K562 (cell line): ENCODE measurements around the gene PLAAT4. TPM values are rescaled to one million over a fixed set of nuclear protein-coding genes. Genes with fewer than 3 reads are reported as not detected.
A peak's percentile ranks its signal among the peaks of the same experiment; 100 is the strongest.

ENCODE experiments used
- ATAC-seq: fragments of 200-7000 bp; cut with Tn5 transposase; 3 replicates; pipeline ENCODE4 v1.9.1; 2020; ENCODE audit warnings: moderate library complexity
- BruUV-seq: library from RNA; stranded (reverse); fragments of 400-500 nt; replicated peaks from 2 replicates; lab custom pipeline; 2021; lab: Mats Ljungman, UMichigan
- CTCF ChIA-PET: fragments of 300-600 bp; formaldehyde crosslinking; extraction: SDS; loops from one replicate; lab custom pipeline; 2021; ENCODE audit warnings: low intra/inter-chr PET ratio; lab: Yijun Ruan, JAX
- POLR2A ChIA-PET: fragments of 300-600, 350-650 bp; sonication (Branson Sonifier 250); formaldehyde crosslinking; extraction: SDS; loops from one replicate; lab custom pipeline; 2021; ENCODE audit warnings: antibody characterized with exemption, inconsistent platforms; lab: Yijun Ruan, JAX
- DNase-seq, 4 experiments: peaks; one replicate each; pipeline versions ENCODE4 v3.0.0 to v3.0.0-alpha.2; 2011 to 2018; ENCODE audit warnings: low spot score in 3 of 4, mixed read lengths in 3 of 4; ENCODE audit errors: extremely low read depth in 1 of 4
- FAIRE-seq: peaks from 2 replicates; lab custom pipeline; 2011; peaks lifted over from hg19 to GRCh38; lab: Jason Lieb, UNC
- H2AFZ ChIP-seq: 2 replicates; pipeline ENCODE4 v1.6.0; 2011; ENCODE audit warnings: low read depth, low read length, control low read depth, inconsistent platforms
- H3K27ac ChIP-seq: fragments of 200-600 bp; 3 replicates; pipeline ENCODE4 v1.8.0; 2011; ENCODE audit warnings: low read depth, mild to moderate bottlenecking, control low read depth, inconsistent platforms, low read length, moderate library complexity, mixed read lengths; ENCODE audit errors: extremely low read depth
- H3K27me3 ChIP-seq, 2 experiments: fragments of 300-600 bp in 1 of 2; 2 replicates in 1 of 2; 3 replicates in 1 of 2; pipeline versions ENCODE4 v1.6.0 to v1.8.0; 2011; ENCODE audit warnings: inconsistent platforms in 2 of 2, low read length in 2 of 2, mild to moderate bottlenecking in 1 of 2, mixed read lengths in 1 of 2, moderate library complexity in 1 of 2; ENCODE audit not compliant: control insufficient read depth in 2 of 2, insufficient read depth in 2 of 2
- H3K36me3 ChIP-seq: fragments of 300-600 bp; 3 replicates; pipeline ENCODE4 v1.8.0; 2011; ENCODE audit warnings: mild to moderate bottlenecking, low read length, inconsistent platforms; ENCODE audit not compliant: control insufficient read depth, insufficient read depth
- H3K4me1 ChIP-seq, 2 experiments: fragments of 200-600 bp in 1 of 2; replicated peaks in 1 of 2; 2 replicates in 1 of 2; 3 replicates in 1 of 2; pipeline versions ENCODE4 v1.5.1 to v1.8.0; 2011; ENCODE audit warnings: inconsistent platforms in 2 of 2, low read length in 2 of 2, mild to moderate bottlenecking in 1 of 2, mixed read lengths in 1 of 2, moderate library complexity in 1 of 2; ENCODE audit not compliant: control insufficient read depth in 2 of 2, insufficient read depth in 2 of 2
- H3K4me2 ChIP-seq: 2 replicates; pipeline ENCODE4 v1.6.1; 2011; ENCODE audit warnings: low read length, control low read depth, inconsistent platforms, mixed read lengths; ENCODE audit not compliant: insufficient read depth
- H3K4me3 ChIP-seq: fragments of 200-600 bp; sonication (generic), shearing (Covaris generic); 2 replicates; pipeline ENCODE4 v1.5.1; 2016; ENCODE audit warnings: control low read depth, inconsistent platforms
- H3K79me2 ChIP-seq: fragments of 200-600 bp; 3 replicates; pipeline ENCODE4 v1.8.0; 2011; ENCODE audit warnings: low read length, inconsistent platforms; ENCODE audit not compliant: control insufficient read depth, insufficient read depth
- H3K9ac ChIP-seq, 2 experiments: 2 replicates each; pipeline versions ENCODE4 v1.6.0 to v1.6.1; 2011; ENCODE audit warnings: low read depth in 2 of 2, low read length in 2 of 2, control low read depth in 1 of 2, inconsistent platforms in 1 of 2, mild to moderate bottlenecking in 1 of 2, mixed read lengths in 1 of 2; ENCODE audit not compliant: insufficient read depth in 1 of 2
- H3K9me1 ChIP-seq: one replicate; pipeline ENCODE4 v1.6.0; 2011; ENCODE audit warnings: inconsistent platforms, mild to moderate bottlenecking, low read length, moderate library complexity; ENCODE audit not compliant: control insufficient read depth, insufficient read depth
- H3K9me3 ChIP-seq: replicated peaks from 2 replicates; pipeline ENCODE4 v1.5.1; 2011; ENCODE audit warnings: low read depth, low read length, inconsistent platforms; ENCODE audit not compliant: control insufficient read depth, insufficient read depth
- H4K20me1 ChIP-seq: replicated peaks from 2 replicates; pipeline ENCODE4 v1.6.1; 2011; ENCODE audit warnings: low read length, inconsistent platforms, mixed read lengths; ENCODE audit not compliant: control insufficient read depth, insufficient read depth
- ATF7 ChIP-seq: fragments of 450-650 bp; IDR thresholded peaks from 2 replicates; pipeline ENCODE4 v1.7.1; 2014; ENCODE audit warnings: mild to moderate bottlenecking, moderate library complexity
- BCOR ChIP-seq: fragments of 450-650 bp; IDR thresholded peaks from 2 replicates; pipeline ENCODE4 v1.6.1; 2016
- EP400 ChIP-seq: fragments of 450-650 bp; IDR thresholded peaks from 2 replicates; pipeline ENCODE4 v1.6.1; 2017; ENCODE audit warnings: antibody characterized with exemption, mild to moderate bottlenecking, moderate library complexity
- FOXM1 ChIP-seq, 2 experiments: fragments of 450-650 bp in 1 of 2; sonication (generic) in 1 of 2; formaldehyde crosslinking in 1 of 2; IDR thresholded peaks; 2 replicates each; pipeline versions ENCODE4 v1.6.1 to v1.9.0; 2017 to 2022; ENCODE audit warnings: low read depth in 2 of 2, mild to moderate bottlenecking in 2 of 2, missing genetic modification reagents in 1 of 2, moderate library complexity in 1 of 2
- HIVEP1 ChIP-seq: fragments of 250-450 bp; sonication (Bioruptor Pico); IDR thresholded peaks from 2 replicates; pipeline ENCODE4 v1.4.0; 2020; ENCODE audit warnings: mild to moderate bottlenecking
- HNRNPL ChIP-seq: fragments of 200-400 bp; formaldehyde crosslinking; IDR thresholded peaks from 2 replicates; pipeline ENCODE4 v1.6.1; 2017; ENCODE audit warnings: low read depth, mild to moderate bottlenecking, low read length
- LARP7 ChIP-seq: fragments of 450-650 bp; IDR thresholded peaks from 2 replicates; pipeline ENCODE4 v1.6.1; 2016
- NUFIP1 ChIP-seq: fragments of 450-650 bp; IDR thresholded peaks from 2 replicates; pipeline ENCODE4 v1.6.1; 2018; ENCODE audit not compliant: partially characterized antibody
- PCBP2 ChIP-seq: fragments of 200-400 bp; formaldehyde crosslinking; IDR thresholded peaks from 2 replicates; pipeline ENCODE4 v1.6.1; 2018; ENCODE audit warnings: low read length, low read depth, mild to moderate bottlenecking, moderate library complexity; ENCODE audit not compliant: poor library complexity, severe bottlenecking
- PPARD ChIP-seq: fragments of 250-450 bp; sonication (Bioruptor Pico); IDR thresholded peaks from 2 replicates; pipeline ENCODE4 v1.8.0; 2022; ENCODE audit warnings: inconsistent platforms, mild to moderate bottlenecking, moderate library complexity
- RAD21 ChIP-seq, 2 experiments: fragments of 250-450 bp in 1 of 2; fragments of 450-650 bp in 1 of 2; sonication (Bioruptor Pico) in 1 of 2; formaldehyde crosslinking in 1 of 2; IDR thresholded peaks in 1 of 2; conservative IDR thresholded peaks in 1 of 2; 2 replicates each; pipeline versions ENCODE4 v1.4.0 to v1.8.0; 2020 to 2022; ENCODE audit warnings: mild to moderate bottlenecking in 2 of 2, moderate library complexity in 1 of 2
- SMAD3 ChIP-seq: fragments of 450-650 bp; formaldehyde crosslinking; conservative IDR thresholded peaks from 2 replicates; pipeline ENCODE4 v1.4.0; 2020; ENCODE audit warnings: mild to moderate bottlenecking
- TEAD1 ChIP-seq, 2 experiments: fragments of 450-650 bp in 1 of 2; sonication (generic) in 1 of 2; formaldehyde crosslinking; IDR thresholded peaks; 2 replicates each; pipeline versions ENCODE4 v1.4.0 to v1.8.0; 2020 to 2022; ENCODE audit warnings: mild to moderate bottlenecking in 2 of 2, missing genetic modification reagents in 1 of 2
- TRIM24 ChIP-seq, 2 experiments: fragments of 450-650 bp; IDR thresholded peaks; 2 replicates each; pipeline ENCODE4 v1.6.1; 2016
- ZNF184 ChIP-seq: sonication (generic); formaldehyde crosslinking; IDR thresholded peaks from 2 replicates; pipeline ENCODE4 v1.5.0; 2020; ENCODE audit warnings: missing genetic modification reagents
- ZNF408 ChIP-seq: fragments of 250-450 bp; sonication (Bioruptor Pico); IDR thresholded peaks from 2 replicates; pipeline ENCODE4 v1.4.0; 2020; ENCODE audit warnings: low read depth, mild to moderate bottlenecking, moderate library complexity
- ZNF764 ChIP-seq: fragments of 250-450 bp; sonication (Bioruptor Pico); IDR thresholded peaks from 2 replicates; pipeline ENCODE4 v1.4.0; 2020; ENCODE audit warnings: low read depth, mild to moderate bottlenecking, moderate library complexity
- WGBS: fragments of 100-300 bp; shearing (Covaris generic); methylation state at CpG from one replicate; pipeline ENCODE4 v1.1.6; 2016; ENCODE audit warnings: low coverage, mixed read lengths; ENCODE audit not compliant: insufficient coverage; ENCODE audit errors: missing lambda C conversion rate; 5-methylcytosine and 5-hydroxymethylcytosine counted together
- in situ Hi-C: fragments of 300-500 bp; cut with MboI; formaldehyde crosslinking; loops from 4 replicates; pipeline ENCODE4 v1.15.0; 2018; ENCODE audit warnings: inconsistent platforms, mixed read lengths
- intact Hi-C: fragments of 100-400 bp; cut with micrococcal nuclease; formaldehyde crosslinking; loops from 2 replicates; pipeline ENCODE4 v1.14.2; 2022
- polyA plus RNA-seq, 8 experiments: library from polyadenylated mRNA; depleted of rRNA in 4 of 8; stranded (reverse) in 5 of 8; unstranded in 3 of 8; fragments of >200 nt; fragmentation: Nextera tagmentation in 2 of 8; fragmentation: Illumina TruSeq in 1 of 8; extraction: Ambion mirVana in 2 of 8; extraction: Trizol in 1 of 8; gene quantifications; 2 replicates each; pipeline versions ENCODE4 v1.2.1 to v1.2.3, GENCODE V29; 2011 to 2014; ENCODE audit warnings: inconsistent platforms in 1 of 8, missing spikeins in 1 of 8
- total RNA-seq, 7 experiments: library from RNA; depleted of rRNA in 6 of 7; stranded (reverse); fragments of >200 nt in 6 of 7; fragmentation: Illumina TruSeq in 2 of 7; extraction: Trizol in 2 of 7; gene quantifications; 2 replicates each; pipeline versions ENCODE4 v1.2.1 to v1.2.3, GENCODE V29; 2011 to 2021; ENCODE audit warnings: low replicate concordance in 1 of 7
- TF ChIP-seq, protein P1 (sequence below): fragments of 250-450 bp; sonication (Bioruptor Pico); IDR thresholded peaks from 2 replicates; pipeline ENCODE4 v1.5.0; 2020; ENCODE audit warnings: mild to moderate bottlenecking, borderline replicate concordance

The PLAAT4 gene
- total and polyA plus RNA-seq, 9 of the 15 experiments (the other 6 are each of a cell fraction or from before 2014, with no cell fraction given): 0.54 to 3.0 (median 1.3) TPM; not detected in 1

DNA sequence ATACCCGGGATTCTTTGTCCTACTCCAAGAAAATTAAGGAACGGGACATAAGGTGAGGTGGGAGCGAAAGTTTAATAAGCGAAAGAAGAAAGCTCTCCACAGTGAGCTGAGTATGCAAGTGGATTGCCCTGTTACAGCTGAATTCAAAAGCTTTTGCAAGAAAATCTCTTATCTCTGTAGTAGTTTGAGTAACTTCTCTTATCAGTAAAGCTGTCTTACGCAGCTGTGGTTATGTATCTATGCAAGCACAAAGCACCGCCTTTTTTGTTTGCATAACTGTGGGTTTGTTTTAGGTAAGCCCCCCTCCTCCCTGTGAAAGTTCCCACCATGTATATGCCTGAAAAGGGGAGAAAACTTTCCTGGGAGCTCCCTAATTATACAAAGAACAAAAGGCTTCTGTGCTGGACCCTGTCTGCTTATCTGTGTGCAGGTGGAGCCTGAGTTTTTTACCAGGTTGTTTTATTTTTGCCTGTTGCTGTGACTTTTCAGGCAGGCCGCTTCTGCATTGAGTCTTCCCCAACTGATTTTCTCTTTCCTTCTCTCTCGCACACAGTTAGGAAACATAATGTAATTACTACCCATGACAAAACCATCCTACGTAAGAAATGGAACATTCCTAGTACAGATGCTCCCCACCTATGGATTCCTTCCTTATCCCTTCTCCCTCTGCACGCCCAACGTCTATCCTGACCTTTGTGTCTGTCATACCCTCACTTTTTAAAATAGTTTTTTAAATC lies 44.8 kb upstream of the PLAAT4 start (continued):
- TF ChIP-seq, protein P1, sequence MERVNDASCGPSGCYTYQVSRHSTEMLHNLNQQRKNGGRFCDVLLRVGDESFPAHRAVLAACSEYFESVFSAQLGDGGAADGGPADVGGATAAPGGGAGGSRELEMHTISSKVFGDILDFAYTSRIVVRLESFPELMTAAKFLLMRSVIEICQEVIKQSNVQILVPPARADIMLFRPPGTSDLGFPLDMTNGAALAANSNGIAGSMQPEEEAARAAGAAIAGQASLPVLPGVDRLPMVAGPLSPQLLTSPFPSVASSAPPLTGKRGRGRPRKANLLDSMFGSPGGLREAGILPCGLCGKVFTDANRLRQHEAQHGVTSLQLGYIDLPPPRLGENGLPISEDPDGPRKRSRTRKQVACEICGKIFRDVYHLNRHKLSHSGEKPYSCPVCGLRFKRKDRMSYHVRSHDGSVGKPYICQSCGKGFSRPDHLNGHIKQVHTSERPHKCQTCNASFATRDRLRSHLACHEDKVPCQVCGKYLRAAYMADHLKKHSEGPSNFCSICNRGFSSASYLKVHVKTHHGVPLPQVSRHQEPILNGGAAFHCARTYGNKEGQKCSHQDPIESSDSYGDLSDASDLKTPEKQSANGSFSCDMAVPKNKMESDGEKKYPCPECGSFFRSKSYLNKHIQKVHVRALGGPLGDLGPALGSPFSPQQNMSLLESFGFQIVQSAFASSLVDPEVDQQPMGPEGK (CRISPR knock-in tag): no peak
- peak; percentile 65; the same call in 1 of the 2 replicates for TF ChIP-seq FOXM1 (IDR thresholded peaks at IDR 0.05; ENCODE audit: low read depth)
- TF ChIP-seq FOXM1 (CRISPR knock-in tag; IDR thresholded peaks at IDR 0.05; ENCODE audit: low read depth): no peak
- TF ChIP-seq PCBP2: no peak
- TF ChIP-seq HNRNPL: no peak
- TF ChIP-seq TEAD1 (CRISPR knock-in tag; IDR thresholded peaks at IDR 0.05): peak in 1 of 2 experiments; percentile 92; a peak in 2 of 4 replicates
- TF ChIP-seq BCOR: no peak
- peak; percentile 78 to 88 for TF ChIP-seq TRIM24 (IDR thresholded peaks at IDR 0.05)

DNA sequence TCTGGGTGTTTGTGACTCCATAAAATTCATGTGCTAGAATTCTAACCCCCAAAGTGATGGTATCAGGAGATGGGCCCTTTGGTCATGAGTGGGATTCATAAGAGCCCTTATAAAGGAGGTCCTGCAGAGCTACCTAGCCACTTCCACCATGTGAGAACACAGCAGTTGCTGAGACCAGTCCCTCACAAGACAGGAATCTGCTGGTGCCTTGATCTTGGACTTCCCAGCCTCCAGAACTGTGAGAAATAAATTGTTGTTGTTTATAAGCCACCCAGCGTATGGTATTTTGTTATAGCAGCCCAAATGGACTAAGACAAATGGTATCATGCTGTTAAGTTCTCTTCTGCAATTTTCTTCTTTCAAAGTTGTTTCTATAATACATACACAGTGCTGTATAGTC lies 44.2 kb upstream of the PLAAT4 start:
- Histone ChIP-seq H3K79me2 (no peaks in the 10 kb centered on the region), H3K27ac (no peak overlapping the region), H2AFZ (no peak overlapping the region), H3K4me2 (no peak overlapping the region), H3K9me1 (no peaks in the 10 kb centered on the region), H3K27me3 (no peaks in the 10 kb centered on the region), H3K9ac (no peak overlapping the region), H3K4me3 (no peak overlapping the region), H3K4me1 (peaks cover 8 to 9% of the 10 kb centered on the region in 2 experiments; a peak in 3 of 5 replicates), H4K20me1 (no peaks in the 10 kb centered on the region), H3K36me3 (no peaks in the 10 kb centered on the region), H3K9me3 (peaks cover 10% of the 10 kb centered on the region; the same call in 1 of the 2 replicates)
- no peak for DNase-seq
- in situ Hi-C loops: no loop called here
- no peak for ATAC-seq
- no TSS peak for BruUV-seq
- ChIA-PET CTCF (no interaction called here), POLR2A (no interaction called here)
- intact Hi-C loops: no loop called here
- 88% methylated on average over 1 of the region's 1 CpG for WGBS
- FAIRE-seq: peak; percentile 23
- TF ChIP-seq EP400 (no peak), NUFIP1 (no peak), ZNF764 (CRISPR knock-in tag) (no peak), ZNF184 (no peak), PPARD (CRISPR knock-in tag) (no peak), SMAD3 (no peak), ZNF408 (CRISPR knock-in tag) (no peak), ATF7 (no peak), HIVEP1 (CRISPR knock-in tag) (no peak), LARP7 (no peak), RAD21 (CRISPR knock-in tag; conservative IDR thresholded peaks at IDR 0.05 in 1 of 2, IDR thresholded peaks at IDR 0.05 in 1 of 2) (no peak)
- TF ChIP-seq, protein P1 (CRISPR knock-in tag): no peak
